SK-N-SH (cell line): ENCODE results near the gene DOK3. TPM values are rescaled to one million over a fixed set of nuclear protein-coding genes. Genes with fewer than 3 reads are reported as not detected.

Source experiments
- CTCF ChIA-PET: fragments of 300-600, 350-600 bp; formaldehyde crosslinking; extraction: SDS; loops from one replicate; lab custom pipeline; 2021; lab: Yijun Ruan, JAX
- POLR2A ChIA-PET: fragments of 350-600 bp; sonication (Branson Sonifier 250); formaldehyde crosslinking; extraction: SDS; loops from one replicate; lab custom pipeline; 2020; ENCODE audit warnings: antibody characterized with exemption, inconsistent platforms; lab: Yijun Ruan, JAX
- DNase-seq: peaks from one replicate; pipeline ENCODE4 v3.0.0; 2012
- H2AFZ ChIP-seq: fragments of 200-600 bp; sonication (generic); 2 replicates; pipeline ENCODE4 v1.8.1; 2016; ENCODE audit warnings: antibody characterized with exemption, mild to moderate bottlenecking, low read depth
- H3F3A ChIP-seq: fragments of 200-600 bp; sonication (generic); replicated peaks from 2 replicates; pipeline ENCODE3; 2016; ENCODE audit warnings: antibody characterized with exemption, mild to moderate bottlenecking; ENCODE audit not compliant: insufficient read depth
- H3K27ac ChIP-seq, 2 experiments: fragments of 200-500 bp in 1 of 2; fragments of 200-600 bp in 1 of 2; sonication (Bioruptor generic) in 1 of 2; sonication (generic), shearing (Covaris generic) in 1 of 2; 2 replicates each; pipeline versions ENCODE4 v1.5.1 to v1.6.1; 2014 to 2016; ENCODE audit warnings: low read depth in 2 of 2, inconsistent platforms in 1 of 2, low read length in 1 of 2, mild to moderate bottlenecking in 1 of 2, mixed read lengths in 1 of 2
- H3K27me3 ChIP-seq: fragments of 200-600 bp; sonication (generic), shearing (Covaris generic); 2 replicates; pipeline ENCODE4 v1.6.1; 2016; ENCODE audit warnings: mixed run types; ENCODE audit not compliant: insufficient read depth
- H3K36me3 ChIP-seq, 2 experiments: fragments of 200-500 bp in 1 of 2; fragments of 200-600 bp in 1 of 2; sonication (Bioruptor generic) in 1 of 2; sonication (generic) in 1 of 2; replicated peaks in 1 of 2; 2 replicates each; pipeline versions ENCODE3 to v1.5.1; 2014 to 2016; ENCODE audit warnings: low read length in 1 of 2, mild to moderate bottlenecking in 1 of 2; ENCODE audit not compliant: insufficient read depth in 2 of 2, control insufficient read depth in 1 of 2
- H3K4me1 ChIP-seq, 2 experiments: fragments of 200-500 bp in 1 of 2; fragments of 200-600 bp in 1 of 2; sonication (Bioruptor generic) in 1 of 2; sonication (generic), shearing (Covaris generic) in 1 of 2; 2 replicates each; pipeline versions ENCODE4 v1.5.1 to v1.6.1; 2014 to 2016; ENCODE audit warnings: low read depth in 1 of 2, low read length in 1 of 2, mixed run types in 1 of 2; ENCODE audit not compliant: insufficient read depth in 2 of 2, control insufficient read depth in 1 of 2
- H3K4me2 ChIP-seq: fragments of 200-600 bp; sonication (generic), shearing (Covaris generic); 2 replicates; pipeline ENCODE4 v1.6.1; 2017; ENCODE audit warnings: mixed run types
- H3K4me3 ChIP-seq, 2 experiments: fragments of 200-500 bp in 1 of 2; fragments of 200-600 bp in 1 of 2; sonication (Bioruptor generic) in 1 of 2; sonication (generic), shearing (Covaris generic) in 1 of 2; 2 replicates each; pipeline versions ENCODE4 v1.5.1 to v1.8.1; 2014 to 2016; ENCODE audit warnings: low read depth in 2 of 2, inconsistent platforms in 1 of 2, low read length in 1 of 2, mild to moderate bottlenecking in 1 of 2, mixed read lengths in 1 of 2, moderate library complexity in 1 of 2
- H3K79me2 ChIP-seq: fragments of 200-600 bp; sonication (generic); 2 replicates; pipeline ENCODE4 v1.8.1; 2017; ENCODE audit warnings: mild to moderate bottlenecking; ENCODE audit not compliant: insufficient read depth
- H3K9ac ChIP-seq: fragments of 200-600 bp; sonication (generic); 2 replicates; pipeline ENCODE4 v1.6.1; 2017; ENCODE audit warnings: mixed run types
- H3K9me2 ChIP-seq: fragments of 200-600 bp; sonication (generic); 2 replicates; pipeline ENCODE4 v1.6.1; 2017; ENCODE audit warnings: mixed run types
- H3K9me3 ChIP-seq: fragments of 200-600 bp; sonication (generic); 2 replicates; pipeline ENCODE4 v1.6.1; 2017; ENCODE audit warnings: mixed run types, mild to moderate bottlenecking, moderate library complexity
- H4K20me1 ChIP-seq: fragments of 200-600 bp; sonication (generic); 2 replicates; pipeline ENCODE4 v1.6.1; 2017; ENCODE audit warnings: mild to moderate bottlenecking, mixed run types; ENCODE audit not compliant: insufficient read depth
- EP300 ChIP-seq, 2 experiments: IDR thresholded peaks; 2 replicates each; pipeline versions ENCODE4 v1.4.0 to v1.6.1; 2012; ENCODE audit warnings: borderline replicate concordance in 1 of 2, low read depth in 1 of 2, low read length in 1 of 2
- FOSL2 ChIP-seq: IDR thresholded peaks from 2 replicates; pipeline ENCODE4 v1.4.0; 2012; ENCODE audit warnings: low read depth, mild to moderate bottlenecking, moderate library complexity, borderline replicate concordance
- GATA2 ChIP-seq: sonication (generic); formaldehyde crosslinking; IDR thresholded peaks from 2 replicates; pipeline ENCODE4 v1.5.0; 2020; ENCODE audit warnings: mild to moderate bottlenecking, missing genetic modification reagents
- IRF3 ChIP-seq: fragments of 150-350 bp; IDR thresholded peaks from 2 replicates; pipeline ENCODE4 v1.6.1; 2016; ENCODE audit warnings: mild to moderate bottlenecking, low read depth, low read length
- MAX ChIP-seq: IDR thresholded peaks from 2 replicates; pipeline ENCODE4 v1.4.0; 2012; ENCODE audit warnings: low read depth
- NFIC ChIP-seq: IDR thresholded peaks from 2 replicates; pipeline ENCODE4 v1.4.0; 2012; ENCODE audit warnings: borderline replicate concordance
- POLR2AphosphoS5 ChIP-seq: IDR thresholded peaks from 2 replicates; pipeline ENCODE4 v1.6.1; 2012; ENCODE audit warnings: low read depth, low read length
- RCOR1 ChIP-seq: fragments of 150-350 bp; IDR thresholded peaks from 2 replicates; pipeline ENCODE4 v1.6.1; 2017; ENCODE audit warnings: antibody characterized with exemption, low read length
- RFX5 ChIP-seq: IDR thresholded peaks from 2 replicates; pipeline ENCODE4 v1.6.1; 2012; ENCODE audit warnings: mild to moderate bottlenecking, improper control_type of control experiment, low read length
- RXRA ChIP-seq: IDR thresholded peaks from 2 replicates; pipeline ENCODE4 v1.4.0; 2012; ENCODE audit warnings: low read depth, mild to moderate bottlenecking, borderline replicate concordance
- SIN3A ChIP-seq: IDR thresholded peaks from 2 replicates; pipeline ENCODE4 v1.6.1; 2012; ENCODE audit warnings: low read depth, mild to moderate bottlenecking, low read length, moderate library complexity, borderline replicate concordance
- SMC3 ChIP-seq: IDR thresholded peaks from 2 replicates; pipeline ENCODE4 v1.6.1; 2012; ENCODE audit warnings: low read depth, low read length, improper control_type of control experiment
- TCF12 ChIP-seq: IDR thresholded peaks from 2 replicates; pipeline ENCODE4 v1.4.0; 2012
- YY1 ChIP-seq: IDR thresholded peaks from 2 replicates; pipeline ENCODE4 v1.4.0; 2012; ENCODE audit warnings: low read depth, mild to moderate bottlenecking
- WGBS: methylation state at CpG from one replicate; pipeline ENCODE4 v1.1.6; 2017; ENCODE audit warnings: low lambda C conversion rate; 5-methylcytosine and 5-hydroxymethylcytosine counted together
- polyA plus RNA-seq, 3 experiments: library from polyadenylated mRNA; depleted of rRNA; stranded (reverse); fragments of >200 nt; gene quantifications; 2 replicates each; pipeline ENCODE4 v1.2.3, GENCODE V29; 2012
- TF ChIP-seq, protein P1 (sequence below): IDR thresholded peaks from 2 replicates; pipeline ENCODE4; 2012
- TF ChIP-seq, protein P2 (sequence below): IDR thresholded peaks from 2 replicates; pipeline ENCODE4 v1.4.0; 2012; ENCODE audit warnings: low read depth, borderline replicate concordance

DOK3 gene
- polyA plus RNA-seq, 1 of the 3 experiments (the other 2 are of a cell fraction) = 2.2 TPM

GRCh38 chr5:177469750-177470525, 39.7 kb downstream of the DOK3 start:
- ChIA-PET POLR2A (interaction anchor here (0.8 to 4.6 kb wide), 4 partner anchors 9 to 26 kb away, joined by 3 to 43 read pairs (median 9); partner anchors contain the start of gene PDLIM7), CTCF (interaction anchor here (1.1 to 20.3 kb wide), 7 partner anchors 14 to 356 kb away, joined by 3 to 215 read pairs (median 12); partner anchors contain the start of gene PDLIM7)
- H3K9ac ChIP-seq = peak overlapping the region; percentile 46; the same call in 1 of the 2 replicates
- H3K4me3 ChIP-seq = peak overlapping the region in 1 of 2 experiments; percentile 6; a peak in 2 of 4 replicates
- no peak overlapping the region for H2AFZ ChIP-seq
- H3K4me2 ChIP-seq = peak overlapping the region; percentile 100
- WGBS = 81% methylated on average over 8 of the region's 8 CpGs
- peaks cover 20% of the 10 kb centered on the region for H3F3A ChIP-seq
- no peak for DNase-seq
- no peaks in the 10 kb centered on the region for H3K9me3 ChIP-seq
- TF ChIP-seq, protein P1, sequence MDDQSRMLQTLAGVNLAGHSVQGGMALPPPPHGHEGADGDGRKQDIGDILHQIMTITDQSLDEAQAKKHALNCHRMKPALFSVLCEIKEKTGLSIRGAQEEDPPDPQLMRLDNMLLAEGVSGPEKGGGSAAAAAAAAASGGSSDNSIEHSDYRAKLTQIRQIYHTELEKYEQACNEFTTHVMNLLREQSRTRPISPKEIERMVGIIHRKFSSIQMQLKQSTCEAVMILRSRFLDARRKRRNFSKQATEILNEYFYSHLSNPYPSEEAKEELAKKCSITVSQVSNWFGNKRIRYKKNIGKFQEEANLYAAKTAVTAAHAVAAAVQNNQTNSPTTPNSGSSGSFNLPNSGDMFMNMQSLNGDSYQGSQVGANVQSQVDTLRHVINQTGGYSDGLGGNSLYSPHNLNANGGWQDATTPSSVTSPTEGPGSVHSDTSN = no peak
- TF ChIP-seq NFIC = no peak
- no peak for TF ChIP-seq GATA2 (CRISPR knock-in tag)
- TF ChIP-seq IRF3 = no peak
- no peak for TF ChIP-seq SIN3A
- no peak for TF ChIP-seq POLR2AphosphoS5
- TF ChIP-seq, protein P2, sequence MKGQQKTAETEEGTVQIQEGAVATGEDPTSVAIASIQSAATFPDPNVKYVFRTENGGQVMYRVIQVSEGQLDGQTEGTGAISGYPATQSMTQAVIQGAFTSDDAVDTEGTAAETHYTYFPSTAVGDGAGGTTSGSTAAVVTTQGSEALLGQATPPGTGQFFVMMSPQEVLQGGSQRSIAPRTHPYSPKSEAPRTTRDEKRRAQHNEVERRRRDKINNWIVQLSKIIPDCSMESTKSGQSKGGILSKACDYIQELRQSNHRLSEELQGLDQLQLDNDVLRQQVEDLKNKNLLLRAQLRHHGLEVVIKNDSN = no peak
- TF ChIP-seq TCF12 = no peak
- TF ChIP-seq MAX = no peak
- no peak for TF ChIP-seq EP300 (IDR thresholded peaks at IDR 0.05; ENCODE audit: borderline replicate concordance in 1 of 2, low read depth in 1 of 2, low read length in 1 of 2)
- TF ChIP-seq RXRA = no peak
- TF ChIP-seq FOSL2 = no peak
- no peak for TF ChIP-seq RCOR1
- TF ChIP-seq RFX5 = no peak
- no peak for TF ChIP-seq SMC3
- no peak for TF ChIP-seq YY1
- H3K9me2 ChIP-seq = no peaks in the 10 kb centered on the region
- H3K27me3 ChIP-seq = no peaks in the 10 kb centered on the region
- H3K79me2 ChIP-seq = peaks cover 67% of the 10 kb centered on the region
- H3K36me3 ChIP-seq = peaks cover 28 to 49% of the 10 kb centered on the region in 2 experiments
- H3K27ac ChIP-seq = peak overlapping the region; percentile 38 to 47; a peak in 3 of 4 replicates
- peaks cover 35 to 48% of the 10 kb centered on the region in 2 experiments; a peak in 3 of 4 replicates for H3K4me1 ChIP-seq
- peaks cover 61% of the 10 kb centered on the region for H4K20me1 ChIP-seq
